ENCODE results near the gene DOLK.

DOLK gene

GRCh38 chr9:128910906-128911305, 36.5 kb downstream of the DOLK start:
- no peak overlapping the region for H3K27ac Mint-ChIP-seq (ENCODE audit: low read depth)
- H3K36me3 Mint-ChIP-seq (ENCODE audit: insufficient read depth) = peaks cover 19% of the 10 kb centered on the region
- H3K9me3 Mint-ChIP-seq = no peaks in the 10 kb centered on the region
- ATAC-seq (replicated peaks; ENCODE audit: extremely low read depth, poor library complexity, severe bottlenecking) = no peak
- DNase-seq (ENCODE audit: low spot score in 2 of 2) = no peak
- H3K4me3 Mint-ChIP-seq = no peak overlapping the region
- peaks cover 30% of the 10 kb centered on the region for H3K4me1 Mint-ChIP-seq
- H3K27me3 Mint-ChIP-seq = no peaks in the 10 kb centered on the region

GRCh38 chr9:128909859-128910258, 37.5 kb downstream of the DOLK start:
- Mint-ChIP-seq H3K4me3 (no peak overlapping the region), H3K27me3 (no peaks in the 10 kb centered on the region), H3K36me3 (ENCODE audit: insufficient read depth) (peaks cover 18% of the 10 kb centered on the region), H3K4me1 (peaks cover 30% of the 10 kb centered on the region), H3K9me3 (no peaks in the 10 kb centered on the region), H3K27ac (ENCODE audit: low read depth) (peak overlapping the region; percentile 57)
- DNase-seq (ENCODE audit: low spot score in 2 of 2) (no peak), ATAC-seq (replicated peaks; ENCODE audit: extremely low read depth, poor library complexity, severe bottlenecking) (no peak)

- peaks cover 20% of the 10 kb centered on the region for H3K36me3 Mint-ChIP-seq (ENCODE audit: insufficient read depth)
- H3K4me1 Mint-ChIP-seq = peaks cover 26% of the 10 kb centered on the region
- DNase-seq (ENCODE audit: low spot score in 2 of 2) (no peak), ATAC-seq (replicated peaks; ENCODE audit: extremely low read depth, poor library complexity, severe bottlenecking) (no peak)
- no peak overlapping the region for H3K4me3 Mint-ChIP-seq
- H3K9me3 Mint-ChIP-seq = no peaks in the 10 kb centered on the region
- peak overlapping the region; percentile 57 for H3K27ac Mint-ChIP-seq (ENCODE audit: low read depth)
- no peaks in the 10 kb centered on the region for H3K27me3 Mint-ChIP-seq
Observed at GRCh38 chr9:128908372-128908771, 39.0 kb downstream of the DOLK start.

DNA sequence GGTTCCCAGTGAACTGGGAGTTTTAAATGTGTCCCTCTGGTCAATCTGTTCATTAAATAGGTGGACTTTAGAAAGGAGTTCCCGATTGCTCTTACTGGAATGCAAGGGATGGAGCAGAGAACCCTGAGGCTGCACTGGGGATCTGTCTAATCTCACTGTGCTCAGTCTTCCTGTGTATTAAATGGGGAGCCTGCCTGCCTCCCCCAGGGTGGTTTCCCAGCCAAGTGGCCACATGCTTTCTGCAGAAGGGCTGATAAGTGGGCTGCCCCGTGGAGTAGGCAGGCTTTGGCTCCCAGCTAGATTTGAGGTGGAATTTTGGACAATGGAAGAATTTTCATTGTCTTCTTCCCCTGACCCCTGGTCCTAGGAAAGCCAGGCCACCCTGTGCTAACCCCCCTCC, 40.7 kb downstream of the DOLK start:
- H3K27me3 Mint-ChIP-seq = no peaks in the 10 kb centered on the region
- H3K4me3 Mint-ChIP-seq = no peak overlapping the region

DNA sequence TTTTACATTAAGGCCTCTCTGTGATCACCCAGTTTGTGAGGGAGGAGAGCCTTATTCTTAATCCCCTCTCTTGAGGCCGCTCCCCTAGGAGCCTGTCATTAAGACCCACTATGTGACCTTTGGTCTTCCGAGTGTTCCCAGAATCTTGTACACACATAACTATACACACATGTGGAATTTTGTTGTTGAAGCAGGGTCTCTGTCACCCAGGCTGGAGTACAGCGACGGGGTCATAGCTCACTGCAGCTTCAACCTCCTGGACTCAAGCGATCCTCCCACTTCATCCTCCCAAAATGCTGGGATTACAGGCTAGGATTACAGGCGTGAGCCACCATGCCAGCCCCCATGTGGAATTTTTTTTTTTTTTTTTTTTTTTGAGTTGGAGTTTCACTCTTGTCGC, 41.4 kb downstream of the DOLK start:
- peaks cover 25% of the 10 kb centered on the region for H3K4me1 Mint-ChIP-seq
- H3K9me3 Mint-ChIP-seq = no peaks in the 10 kb centered on the region
- DNase-seq (ENCODE audit: low spot score in 2 of 2) = no peak
- ATAC-seq (replicated peaks; ENCODE audit: extremely low read depth, poor library complexity, severe bottlenecking) = no peak
- peaks cover 22% of the 10 kb centered on the region for H3K36me3 Mint-ChIP-seq (ENCODE audit: insufficient read depth)
- H3K27me3 Mint-ChIP-seq = no peaks in the 10 kb centered on the region
- no peak overlapping the region for H3K4me3 Mint-ChIP-seq
- H3K27ac Mint-ChIP-seq (ENCODE audit: low read depth) = no peak overlapping the region

More for the DNA sequence above, 40.7 kb downstream of the DOLK start:
- DNase-seq (ENCODE audit: low spot score in 2 of 2) (no peak), ATAC-seq (replicated peaks; ENCODE audit: extremely low read depth, poor library complexity, severe bottlenecking) (no peak)
- Mint-ChIP-seq H3K36me3 (ENCODE audit: insufficient read depth) (peaks cover 22% of the 10 kb centered on the region), H3K4me1 (peaks cover 23% of the 10 kb centered on the region), H3K27ac (ENCODE audit: low read depth) (peak overlapping the region; percentile 10), H3K9me3 (no peaks in the 10 kb centered on the region)

- no peaks in the 10 kb centered on the region for H3K27me3 Mint-ChIP-seq
- DNase-seq (ENCODE audit: low spot score in 2 of 2) (no peak), ATAC-seq (replicated peaks; ENCODE audit: extremely low read depth, poor library complexity, severe bottlenecking) (no peak)
- no peaks in the 10 kb centered on the region for H3K9me3 Mint-ChIP-seq
- no peak overlapping the region for H3K4me3 Mint-ChIP-seq
- peak overlapping the region; percentile 96 for H3K27ac Mint-ChIP-seq (ENCODE audit: low read depth)
- H3K4me1 Mint-ChIP-seq = peaks cover 33% of the 10 kb centered on the region
- peaks cover 22% of the 10 kb centered on the region for H3K36me3 Mint-ChIP-seq (ENCODE audit: insufficient read depth)
Observed at GRCh38 chr9:128903871-128904620, 43.4 kb downstream of the DOLK start.

GRCh38 chr9:128903079-128903461, 44.3 kb downstream of the DOLK start:
- peak overlapping the region; percentile 96 for H3K27ac Mint-ChIP-seq (ENCODE audit: low read depth)
- no peak for ATAC-seq (replicated peaks; ENCODE audit: extremely low read depth, poor library complexity, severe bottlenecking)

GRCh38 chr9:128902351-128903078, 44.9 kb downstream of the DOLK start:
- H3K4me1 Mint-ChIP-seq = peaks cover 44% of the 10 kb centered on the region
- H3K27me3 Mint-ChIP-seq = no peaks in the 10 kb centered on the region
- peaks cover 24% of the 10 kb centered on the region for H3K36me3 Mint-ChIP-seq (ENCODE audit: insufficient read depth)
- DNase-seq (ENCODE audit: low spot score in 2 of 2) (peak; percentile 67 to 85), ATAC-seq (replicated peaks; ENCODE audit: extremely low read depth, poor library complexity, severe bottlenecking) (peak; percentile 98)
- H3K9me3 Mint-ChIP-seq = no peaks in the 10 kb centered on the region
- peak overlapping the region; percentile 96 for H3K27ac Mint-ChIP-seq (ENCODE audit: low read depth)
- H3K4me3 Mint-ChIP-seq = peak overlapping the region; percentile 69

More at GRCh38 chr9:128903079-128903461, 44.3 kb downstream of the DOLK start:
- Mint-ChIP-seq H3K36me3 (ENCODE audit: insufficient read depth) (peaks cover 22% of the 10 kb centered on the region), H3K9me3 (no peaks in the 10 kb centered on the region), H3K4me3 (peak overlapping the region; percentile 69), H3K4me1 (peaks cover 42% of the 10 kb centered on the region), H3K27me3 (no peaks in the 10 kb centered on the region)
- no peak for DNase-seq (ENCODE audit: low spot score in 2 of 2)

- DNase-seq (ENCODE audit: low spot score in 2 of 2) (no peak), ATAC-seq (replicated peaks; ENCODE audit: extremely low read depth, poor library complexity, severe bottlenecking) (no peak)
- Mint-ChIP-seq H3K4me3 (peak overlapping the region; percentile 69), H3K27ac (ENCODE audit: low read depth) (peak overlapping the region; percentile 96), H3K4me1 (peaks cover 44% of the 10 kb centered on the region), H3K27me3 (no peaks in the 10 kb centered on the region), H3K36me3 (ENCODE audit: insufficient read depth) (peaks cover 23% of the 10 kb centered on the region), H3K9me3 (no peaks in the 10 kb centered on the region)
Observed at GRCh38 chr9:128901822-128902221, 45.6 kb downstream of the DOLK start.

DNA sequence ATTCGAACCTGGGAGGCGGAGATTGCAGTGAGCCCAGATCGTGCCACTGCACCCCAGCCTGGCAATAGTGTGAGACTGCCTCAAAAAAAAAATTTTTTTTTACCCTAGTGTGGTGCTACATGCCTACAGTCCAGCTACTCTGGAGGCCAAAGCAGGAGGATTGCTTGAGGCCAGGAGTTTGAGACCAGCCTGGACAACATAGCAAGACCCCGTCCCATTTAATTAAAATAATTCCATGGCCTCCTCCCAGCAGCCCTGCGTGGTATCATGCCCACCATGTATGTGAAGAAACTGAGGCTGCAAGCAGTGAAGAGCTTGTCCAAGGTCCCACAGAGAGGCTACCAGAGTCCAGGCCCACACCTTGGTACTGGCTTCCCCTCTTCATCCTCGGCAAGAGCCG, 46.0 kb downstream of the DOLK start:
- H3K27ac Mint-ChIP-seq (ENCODE audit: low read depth) = peak overlapping the region; percentile 96
- ATAC-seq (replicated peaks; ENCODE audit: extremely low read depth, poor library complexity, severe bottlenecking) (no peak), DNase-seq (ENCODE audit: low spot score in 2 of 2) (no peak)
- H3K4me1 Mint-ChIP-seq = peaks cover 48% of the 10 kb centered on the region
- no peaks in the 10 kb centered on the region for H3K9me3 Mint-ChIP-seq
- peaks cover 23% of the 10 kb centered on the region for H3K36me3 Mint-ChIP-seq (ENCODE audit: insufficient read depth)
- no peak overlapping the region for H3K4me3 Mint-ChIP-seq
- H3K27me3 Mint-ChIP-seq = no peaks in the 10 kb centered on the region

GRCh38 chr9:128899566-128900322, 47.7 kb downstream of the DOLK start:
- DNase-seq (ENCODE audit: low spot score in 2 of 2) = no peak
- peaks cover 62% of the 10 kb centered on the region for H3K4me1 Mint-ChIP-seq
- ATAC-seq (replicated peaks; ENCODE audit: extremely low read depth, poor library complexity, severe bottlenecking) = no peak
- no peaks in the 10 kb centered on the region for H3K9me3 Mint-ChIP-seq
- no peaks in the 10 kb centered on the region for H3K27me3 Mint-ChIP-seq
- peaks cover 28% of the 10 kb centered on the region for H3K36me3 Mint-ChIP-seq (ENCODE audit: insufficient read depth)
- peak overlapping the region; percentile 33 for H3K27ac Mint-ChIP-seq (ENCODE audit: low read depth)
- peak overlapping the region; percentile 59 for H3K4me3 Mint-ChIP-seq

DNA sequence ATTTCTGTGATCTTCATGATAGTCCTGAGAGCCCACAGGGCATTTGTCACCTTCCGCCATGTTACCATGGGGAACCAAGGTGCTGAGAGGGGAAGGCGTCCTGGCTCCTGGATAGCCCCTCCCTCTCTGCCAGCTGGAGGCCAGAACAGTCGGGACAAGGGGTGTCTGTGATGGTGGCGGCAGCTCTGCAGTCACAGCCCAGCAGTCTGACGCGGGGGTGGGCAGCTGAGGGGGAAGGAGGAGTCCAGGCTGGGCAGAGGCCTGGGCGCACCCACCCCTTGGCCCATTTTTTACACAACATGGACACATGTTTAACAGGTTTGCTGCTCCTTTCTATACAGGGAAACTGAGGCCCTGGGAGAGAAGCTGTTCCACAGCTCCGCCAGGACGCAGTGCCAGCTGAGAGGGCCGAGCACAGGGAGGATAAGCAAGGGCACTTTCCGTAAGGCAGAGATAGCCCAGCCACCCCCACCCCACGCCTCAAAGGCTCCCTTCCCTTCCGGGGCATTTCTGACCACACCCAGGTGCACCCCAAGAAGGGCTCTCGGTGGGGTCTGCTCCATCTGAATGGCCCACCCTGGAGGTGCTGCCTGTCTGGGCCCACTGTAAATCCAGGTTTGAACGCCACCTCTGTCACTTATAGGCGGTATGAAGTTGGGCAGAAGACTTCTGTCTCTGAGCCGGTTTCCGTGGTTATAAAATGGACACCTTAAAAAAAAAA, 48.4 kb downstream of the DOLK start:
- Mint-ChIP-seq H3K4me3 (peak overlapping the region; percentile 59), H3K36me3 (ENCODE audit: insufficient read depth) (peaks cover 27% of the 10 kb centered on the region), H3K4me1 (peaks cover 65% of the 10 kb centered on the region), H3K27ac (ENCODE audit: low read depth) (peak overlapping the region; percentile 86), H3K27me3 (no peaks in the 10 kb centered on the region), H3K9me3 (no peaks in the 10 kb centered on the region)
- ATAC-seq (replicated peaks; ENCODE audit: extremely low read depth, poor library complexity, severe bottlenecking) = no peak
- no peak for DNase-seq (ENCODE audit: low spot score in 2 of 2)
